ENCODE measurements around the gene URB1. TPM values are rescaled to one million over a fixed set of nuclear protein-coding genes. Genes with fewer than 3 reads are reported as not detected.

The URB1 gene
- total and polyA plus RNA-seq, 2 donors (not counting 3 experiments of a cell fraction or from before 2014, with no cell fraction given): 8.0 to 27.3 TPM

GRCh38 chr21:32298658-32299081, 94.1 kb downstream of the URB1 start, which contains the start of gene MRAP:
Gene MRAP, plus strand, starts transcription at chr21:32298855. Its CDS starts 117 bp downstream, at chr21:32298972.
- H3K4me2 ChIP-seq (ENCODE audit: insufficient read depth, low read length): no peak within 1 kb of the TSS
- H3K79me2 ChIP-seq (ENCODE audit: control insufficient read depth, insufficient read depth, low read length): no peaks in the 10 kb centered on the region
- H3K4me1 ChIP-seq (ENCODE audit: control insufficient read depth, extremely low read depth, insufficient read depth, low read length): no peaks in the 10 kb centered on the region
- intact Hi-C loops (cut with micrococcal nuclease): no loop called here
- ChIA-PET CTCF (interaction anchor here (1.1 kb wide), 1 partner anchor 9 kb away, joined by 3 read pairs; no protein-coding TSS in a partner anchor), POLR2A (no interaction called here)
- H2AFZ ChIP-seq (ENCODE audit: low read depth, low read length): no peak within 1 kb of the TSS
- no peak within 1 kb of the TSS for H3K9ac ChIP-seq (replicated peaks; ENCODE audit: extremely low read depth, insufficient read depth, low read length)
- no peak within 1 kb of the TSS for H3K4me3 ChIP-seq (replicated peaks in 1 of 3; ENCODE audit: insufficient read depth in 1 of 3, low read depth in 1 of 3, low read length in 3 of 3)
- BruUV-seq (replicated peaks): no TSS peak
- FAIRE-seq (no peak), DNase-seq (ENCODE audit: low read depth, low spot score) (no peak)
- no peaks in the 10 kb centered on the region for H3K9me1 ChIP-seq (replicated peaks; ENCODE audit: control insufficient read depth, extremely low read depth, insufficient read depth, low read length)
- H4K20me1 ChIP-seq (replicated peaks; ENCODE audit: control insufficient read depth, extremely low read depth, insufficient read depth, low read length): no peaks in the 10 kb centered on the region
- TF ChIP-seq MYC (IDR thresholded peaks at IDR 0.05; ENCODE audit: low read depth, low read length) (no peak), JUN (IDR thresholded peaks at IDR 0.05; ENCODE audit: borderline replicate concordance, insufficient read depth, insufficient read length, low read depth) (no peak), POLR2A (IDR thresholded peaks at IDR 0.05; ENCODE audit: low read depth, low read length) (no peak), CTCF (IDR thresholded peaks at IDR 0.05; ENCODE audit: extremely low read depth in 1 of 2, insufficient read depth in 1 of 2, low read depth in 1 of 2, low read length in 2 of 2) (no peak), GATA2 (IDR thresholded peaks at IDR 0.05; ENCODE audit: insufficient read depth, insufficient read length, low read depth, low read length) (no peak)
- dilution Hi-C loops (cut with MboI; ENCODE audit: extremely low pct_ligation_motif_present, low sequenced_read_pairs): no loop called here
- no peak within 1 kb of the TSS for H3K27ac ChIP-seq (ENCODE audit: insufficient read depth, low read depth, low read length)
- no peaks in the 10 kb centered on the region for H3K27me3 ChIP-seq (ENCODE audit: control insufficient read depth in 2 of 2, insufficient read depth in 2 of 2, low read length in 2 of 2)
- H3K9me3 ChIP-seq (replicated peaks; ENCODE audit: control insufficient read depth, insufficient read depth, low read length): no peaks in the 10 kb centered on the region
- no peaks in the 10 kb centered on the region for H3K36me3 ChIP-seq (ENCODE audit: control insufficient read depth in 2 of 2, extremely low read depth in 1 of 2, insufficient read depth in 2 of 2, low read length in 2 of 2)

- Histone ChIP-seq H3K4me1 (ENCODE audit: control insufficient read depth, extremely low read depth, insufficient read depth, low read length) (no peaks in the 10 kb centered on the region), H3K9ac (replicated peaks; ENCODE audit: extremely low read depth, insufficient read depth, low read length) (no peak overlapping the region), H3K4me3 (replicated peaks in 1 of 3; ENCODE audit: insufficient read depth in 1 of 3, low read depth in 1 of 3, low read length in 3 of 3) (no peak overlapping the region), H3K4me2 (ENCODE audit: insufficient read depth, low read length) (no peak overlapping the region), H3K9me3 (replicated peaks; ENCODE audit: control insufficient read depth, insufficient read depth, low read length) (no peaks in the 10 kb centered on the region), H3K79me2 (ENCODE audit: control insufficient read depth, insufficient read depth, low read length) (no peaks in the 10 kb centered on the region), H3K27ac (ENCODE audit: insufficient read depth, low read depth, low read length) (no peak overlapping the region), H2AFZ (ENCODE audit: low read depth, low read length) (no peak overlapping the region), H3K9me1 (replicated peaks; ENCODE audit: control insufficient read depth, extremely low read depth, insufficient read depth, low read length) (no peaks in the 10 kb centered on the region), H3K27me3 (ENCODE audit: control insufficient read depth in 2 of 2, insufficient read depth in 2 of 2, low read length in 2 of 2) (no peaks in the 10 kb centered on the region), H4K20me1 (replicated peaks; ENCODE audit: control insufficient read depth, extremely low read depth, insufficient read depth, low read length) (no peaks in the 10 kb centered on the region), H3K36me3 (ENCODE audit: control insufficient read depth in 2 of 2, extremely low read depth in 1 of 2, insufficient read depth in 2 of 2, low read length in 2 of 2) (no peaks in the 10 kb centered on the region)
- DNase-seq (ENCODE audit: low read depth, low spot score) (no peak), FAIRE-seq (no peak)
- ChIA-PET CTCF (no interaction called here), POLR2A (no interaction called here)
- dilution Hi-C loops (cut with MboI; ENCODE audit: extremely low pct_ligation_motif_present, low sequenced_read_pairs) (no loop called here), intact Hi-C loops (cut with micrococcal nuclease) (no loop called here)
- no TSS peak for BruUV-seq (replicated peaks)
- TF ChIP-seq FOS (IDR thresholded peaks at IDR 0.05; ENCODE audit: borderline replicate concordance, insufficient read depth, low read length) (no peak), CTCF (IDR thresholded peaks at IDR 0.05; ENCODE audit: extremely low read depth in 1 of 2, insufficient read depth in 1 of 2, low read depth in 1 of 2, low read length in 2 of 2) (no peak)
Observed at GRCh38 chr21:32298148-32298559, 94.7 kb downstream of the URB1 start.

Data from endothelial cell of umbilical vein (primary cell).